HEK293T (cell line): Measurements from ENCODE around the gene TNIP2.

Experiments used
- SUZ12 ChIP-seq: fragments of 450-650 bp; IDR thresholded peaks from 2 replicates; pipeline ENCODE4 v1.6.1; 2016; ENCODE audit warnings: mild to moderate bottlenecking
- TARDBP ChIP-seq: fragments of 450-650 bp; IDR thresholded peaks from 2 replicates; pipeline ENCODE4 v1.6.1; 2016

GRCh38 chr4:2753436-2753835, 2.7 kb downstream of the TNIP2 start:
- TF ChIP-seq TARDBP (no peak), SUZ12 (no peak)
